Neutrophil (primary cell): ENCODE data around the gene POLR2J3.
"Not testable (repeated sequence)": the region's sequence is repeated elsewhere in the genome, so short reads cannot be mapped to it uniquely, and the experiment has no call there.

ENCODE experiments used
- H3K27ac ChIP-seq: fragments of 200-600 bp; sonication (generic); 2 replicates; pipeline ENCODE4 v1.5.1; 2016; ENCODE audit warnings: mild to moderate bottlenecking, moderate library complexity
- H3K27me3 ChIP-seq: fragments of 200-600 bp; sonication (generic); 2 replicates; pipeline ENCODE4 v1.6.0; 2016; ENCODE audit warnings: mild to moderate bottlenecking
- H3K36me3 ChIP-seq: fragments of 200-600 bp; sonication (generic); 2 replicates; pipeline ENCODE4 v1.5.1; 2017
- H3K4me1 ChIP-seq, 2 experiments: fragments of 200-600 bp in 1 of 2; sonication (generic) in 1 of 2; 1 replicate in 1 of 2; 2 replicates in 1 of 2; pipeline versions ENCODE4 v1.5.1 to v1.6.1; 2013 to 2016; ENCODE audit warnings: low read depth in 1 of 2, low read length in 1 of 2, mild to moderate bottlenecking in 1 of 2, moderate library complexity in 1 of 2; ENCODE audit not compliant: control insufficient read depth in 1 of 2, insufficient read depth in 1 of 2
- H3K4me3 ChIP-seq, 2 experiments: fragments of 200-600 bp in 1 of 2; sonication (generic) in 1 of 2; 1 replicate in 1 of 2; 2 replicates in 1 of 2; pipeline ENCODE4 v1.5.1; 2013 to 2016; ENCODE audit warnings: low read depth in 1 of 2, low read length in 1 of 2, mild to moderate bottlenecking in 1 of 2, moderate library complexity in 1 of 2
- H3K9me3 ChIP-seq: fragments of 200-600 bp; sonication (generic); 2 replicates; pipeline ENCODE4 v1.5.1; 2016
- TF ChIP-seq, protein P1 (sequence below): fragments of 200-600 bp; sonication (generic); IDR thresholded peaks from 2 replicates; pipeline ENCODE4 v1.5.1; 2016; ENCODE audit warnings: antibody characterized with exemption

The POLR2J3 gene

DNA sequence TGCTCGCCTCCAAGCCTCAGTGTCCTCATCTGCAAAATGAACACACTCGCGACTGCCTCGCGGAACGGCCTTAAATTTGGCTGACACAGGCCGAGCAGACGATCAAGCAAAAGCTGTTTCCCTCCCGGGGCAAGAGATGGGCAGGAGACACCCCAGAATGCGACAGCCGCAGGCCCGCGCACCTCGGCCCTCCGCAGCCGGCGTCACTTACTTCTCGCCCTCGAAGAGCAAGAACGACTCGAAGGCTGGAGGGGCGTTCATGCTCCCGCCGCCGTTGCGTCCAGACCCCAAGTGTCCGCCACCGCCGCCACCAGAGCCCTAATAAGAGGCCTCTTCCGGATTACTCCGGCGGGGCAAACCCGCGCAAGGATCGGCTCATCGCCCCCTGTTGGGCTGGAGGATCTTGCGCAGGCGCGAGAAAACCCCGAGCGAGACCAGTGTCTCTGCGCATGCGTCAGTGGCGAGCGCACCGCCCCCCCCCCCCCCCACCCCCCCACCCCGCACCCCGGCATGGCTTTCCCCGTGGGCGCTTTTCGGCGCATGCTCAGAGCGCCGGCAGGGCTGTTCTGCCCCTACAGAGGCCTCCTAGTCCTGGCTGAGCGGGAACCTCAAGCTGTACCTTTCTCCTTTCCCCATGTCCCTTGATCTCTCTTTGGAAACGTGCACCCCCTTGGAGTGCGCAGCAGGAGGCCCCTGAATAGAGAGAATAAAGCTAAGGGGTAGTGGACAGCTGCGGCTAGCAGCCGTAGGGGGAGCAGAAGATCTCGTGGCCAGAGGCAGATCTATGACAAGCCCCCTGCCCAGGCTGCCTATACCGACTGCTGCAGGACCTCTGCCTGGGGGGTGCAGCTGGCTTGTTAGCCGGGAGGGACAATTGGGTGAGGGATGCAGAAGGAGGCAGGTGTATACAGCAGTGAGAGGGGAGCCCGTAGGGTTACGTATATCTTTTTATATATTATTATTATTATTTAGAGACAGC lies at the start of gene POLR2J3:
Gene POLR2J3 (minus strand): TSS at position 323 of the 979 bp plus-strand sequence. CDS start 62 bp downstream, at position 261.
- Histone ChIP-seq H3K27ac (peak within 1 kb of the TSS; percentile 72), H3K4me3 (peak within 1 kb of the TSS; percentile 66 to 75)
- H3K4me1 ChIP-seq, H3K36me3 ChIP-seq, H3K27me3 ChIP-seq, H3K9me3 ChIP-seq: not testable (repeated sequence)
- TF ChIP-seq, protein P1, sequence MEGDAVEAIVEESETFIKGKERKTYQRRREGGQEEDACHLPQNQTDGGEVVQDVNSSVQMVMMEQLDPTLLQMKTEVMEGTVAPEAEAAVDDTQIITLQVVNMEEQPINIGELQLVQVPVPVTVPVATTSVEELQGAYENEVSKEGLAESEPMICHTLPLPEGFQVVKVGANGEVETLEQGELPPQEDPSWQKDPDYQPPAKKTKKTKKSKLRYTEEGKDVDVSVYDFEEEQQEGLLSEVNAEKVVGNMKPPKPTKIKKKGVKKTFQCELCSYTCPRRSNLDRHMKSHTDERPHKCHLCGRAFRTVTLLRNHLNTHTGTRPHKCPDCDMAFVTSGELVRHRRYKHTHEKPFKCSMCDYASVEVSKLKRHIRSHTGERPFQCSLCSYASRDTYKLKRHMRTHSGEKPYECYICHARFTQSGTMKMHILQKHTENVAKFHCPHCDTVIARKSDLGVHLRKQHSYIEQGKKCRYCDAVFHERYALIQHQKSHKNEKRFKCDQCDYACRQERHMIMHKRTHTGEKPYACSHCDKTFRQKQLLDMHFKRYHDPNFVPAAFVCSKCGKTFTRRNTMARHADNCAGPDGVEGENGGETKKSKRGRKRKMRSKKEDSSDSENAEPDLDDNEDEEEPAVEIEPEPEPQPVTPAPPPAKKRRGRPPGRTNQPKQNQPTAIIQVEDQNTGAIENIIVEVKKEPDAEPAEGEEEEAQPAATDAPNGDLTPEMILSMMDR: peak; percentile 58

DNA sequence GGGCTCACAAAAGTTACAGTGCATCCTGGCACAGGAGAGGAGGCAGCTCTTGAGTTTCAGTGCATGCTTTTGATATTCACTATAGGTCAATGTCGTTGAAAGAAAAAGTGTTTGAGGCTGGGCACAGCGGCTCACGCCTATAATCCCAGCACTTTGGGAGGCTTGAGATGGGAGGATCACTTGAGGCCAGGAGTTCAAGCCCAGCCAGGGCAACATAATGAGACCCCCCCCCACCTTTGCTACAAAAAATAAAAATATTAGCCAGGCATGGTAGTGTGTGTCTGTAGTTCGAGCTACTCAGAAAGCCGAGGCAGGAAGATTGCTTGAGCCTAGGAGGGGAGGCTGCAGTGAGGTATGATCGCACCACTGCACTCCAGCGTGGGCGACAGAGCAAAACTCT lies 45.7 kb upstream of the POLR2J3 start:
- not testable (repeated sequence) for H3K36me3 ChIP-seq, H3K27me3 ChIP-seq, H3K27ac ChIP-seq, H3K4me1 ChIP-seq, H3K9me3 ChIP-seq, H3K4me3 ChIP-seq

DNA sequence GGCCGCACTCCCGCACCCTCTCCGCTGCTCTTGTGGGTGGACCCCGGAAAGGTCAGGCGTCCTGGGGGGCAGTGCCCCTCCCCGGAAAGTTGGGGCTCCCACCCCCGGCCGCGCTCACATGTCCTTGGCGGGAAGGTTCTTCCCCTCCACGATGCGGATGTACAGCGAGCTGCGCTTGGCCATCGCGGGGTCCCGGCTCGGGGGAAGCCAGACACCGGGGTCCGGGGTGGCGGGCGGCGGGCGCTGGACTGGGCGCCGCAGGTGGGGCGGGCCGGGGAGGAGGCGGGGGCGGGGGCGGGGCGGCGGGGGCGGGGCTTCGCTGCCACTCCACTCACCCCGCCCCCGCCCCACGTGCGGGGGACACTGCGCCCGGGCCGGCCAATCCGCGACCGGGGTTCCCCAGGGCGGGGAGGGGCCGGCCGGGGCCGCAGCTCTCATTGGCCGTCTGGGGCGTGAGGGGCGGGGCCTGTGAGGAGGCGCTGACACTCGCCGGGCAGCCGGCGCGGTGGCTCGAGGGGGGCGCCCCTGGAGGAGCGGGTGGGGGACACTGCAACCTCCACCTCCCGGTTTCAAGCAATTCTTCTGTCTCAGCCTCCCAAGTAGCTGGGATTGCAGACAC lies 44.2 kb upstream of the POLR2J3 start, which contains the start of gene RASA4:
Gene RASA4 (minus strand): TSS at position 250 of the 619 bp plus-strand sequence. CDS start 67 bp downstream, at position 183.
- H3K4me3 ChIP-seq: not testable (repeated sequence)

DNA sequence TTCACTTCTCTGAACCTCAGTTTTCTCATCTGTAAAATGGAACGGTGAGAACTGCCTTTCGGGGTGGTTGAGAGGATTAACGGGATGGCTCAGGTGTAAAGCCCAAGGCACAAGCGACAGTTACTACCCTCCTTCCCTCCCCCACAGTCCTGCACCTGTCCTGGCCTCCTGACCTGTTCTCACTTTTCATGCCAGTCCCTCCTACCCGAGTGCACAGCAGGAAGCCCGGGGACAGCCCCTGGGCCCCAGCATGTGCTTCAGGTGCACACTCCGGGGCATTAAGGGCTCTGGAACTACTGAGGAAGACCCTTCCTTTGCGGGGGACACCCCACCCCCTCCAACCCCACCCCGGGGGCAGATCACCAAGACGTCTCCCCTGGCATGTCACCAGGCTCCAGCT lies 43.5 kb upstream of the POLR2J3 start:
- not testable (repeated sequence) for H3K36me3 ChIP-seq, H3K27me3 ChIP-seq, H3K9me3 ChIP-seq, H3K4me1 ChIP-seq, H3K4me3 ChIP-seq, H3K27ac ChIP-seq

More for the DNA sequence above, 44.2 kb upstream of the POLR2J3 start, which contains the start of gene RASA4:
- H3K27ac ChIP-seq, H3K27me3 ChIP-seq, H3K4me1 ChIP-seq, H3K36me3 ChIP-seq, H3K9me3 ChIP-seq: not testable (repeated sequence)

DNA sequence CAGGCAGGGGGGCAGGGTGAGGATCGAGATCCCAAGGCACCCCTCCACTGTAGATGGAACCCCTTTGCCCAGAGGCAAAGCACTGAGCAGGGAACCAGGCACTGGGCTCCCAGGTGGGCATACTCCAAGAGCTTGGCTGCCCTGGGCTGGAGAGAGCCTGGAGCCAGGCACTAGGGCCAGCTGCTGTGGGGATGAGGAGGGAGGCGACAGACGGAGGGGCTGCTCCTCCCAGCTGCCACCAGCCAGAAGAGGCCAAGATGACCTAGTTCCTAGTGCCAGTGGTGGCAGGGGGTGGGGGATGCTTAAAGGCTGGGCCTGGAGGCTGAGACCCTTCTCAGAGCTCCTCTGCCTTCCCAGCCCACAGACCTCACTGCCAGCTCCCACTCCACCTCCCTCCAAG lies 42.5 kb upstream of the POLR2J3 start:
- H3K27me3 ChIP-seq, H3K4me1 ChIP-seq, H3K4me3 ChIP-seq, H3K36me3 ChIP-seq, H3K9me3 ChIP-seq, H3K27ac ChIP-seq: not testable (repeated sequence)

DNA sequence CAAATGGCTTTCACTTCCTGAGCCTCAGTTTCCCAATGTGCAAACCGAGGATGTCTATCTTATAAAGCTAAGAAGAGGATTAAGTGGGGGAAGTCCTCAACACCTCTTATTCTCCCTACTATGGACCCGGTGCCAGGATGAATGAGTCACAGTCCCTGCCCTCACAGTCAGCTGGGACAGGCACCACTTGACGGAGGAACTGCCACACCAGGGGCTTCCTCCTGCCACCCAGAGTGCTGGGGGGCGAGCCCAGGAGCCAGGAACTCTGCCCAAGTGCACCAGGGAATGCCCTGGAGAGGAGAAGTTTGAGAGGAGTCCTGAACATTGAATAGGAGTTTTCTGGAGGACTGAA lies 41.9 kb upstream of the POLR2J3 start:
- H3K4me3 ChIP-seq: not testable (repeated sequence)

DNA sequence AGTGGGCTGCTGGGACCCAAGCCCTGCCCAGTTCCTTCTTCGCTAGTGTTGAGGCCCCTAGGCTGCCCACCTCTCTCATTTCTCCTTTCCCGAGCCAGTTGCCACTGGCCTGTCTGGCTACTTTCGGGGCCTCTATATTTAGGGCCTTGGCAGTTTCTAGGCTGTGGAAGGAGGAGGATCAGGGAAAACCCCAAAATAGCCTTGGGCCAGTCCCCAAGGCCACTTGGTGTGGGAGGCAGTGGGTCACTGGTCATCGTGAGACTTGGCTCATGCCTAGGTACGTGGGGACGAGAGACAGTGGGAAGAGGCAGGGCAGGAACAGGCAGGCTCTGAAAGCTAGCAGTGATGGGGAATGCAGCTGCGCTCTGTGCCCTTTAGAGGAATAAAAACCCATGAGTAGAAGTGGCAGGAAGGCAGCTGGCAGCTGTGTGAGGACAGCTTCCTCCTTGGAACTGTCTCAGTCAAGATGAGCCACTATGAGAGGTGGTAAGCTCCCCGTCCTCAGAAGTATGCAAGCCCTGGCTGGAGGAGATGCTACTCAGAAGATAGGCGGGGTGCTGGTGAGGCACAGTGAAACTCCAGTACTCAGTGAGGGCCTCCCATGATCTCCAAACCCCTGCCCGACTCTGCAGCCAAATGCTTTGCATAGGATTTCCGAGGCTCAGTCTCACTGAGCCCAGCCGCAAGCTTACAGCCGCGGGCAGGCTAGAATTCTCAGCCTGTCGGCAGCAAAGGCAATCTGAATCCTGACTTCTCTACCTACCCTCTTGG lies 41.4 kb upstream of the POLR2J3 start:
- H3K4me3 ChIP-seq, H3K27ac ChIP-seq, H3K9me3 ChIP-seq, H3K27me3 ChIP-seq, H3K36me3 ChIP-seq, H3K4me1 ChIP-seq: not testable (repeated sequence)

More for the DNA sequence above, 41.9 kb upstream of the POLR2J3 start:
- H3K9me3 ChIP-seq, H3K27me3 ChIP-seq, H3K4me1 ChIP-seq, H3K27ac ChIP-seq, H3K36me3 ChIP-seq: not testable (repeated sequence)

DNA sequence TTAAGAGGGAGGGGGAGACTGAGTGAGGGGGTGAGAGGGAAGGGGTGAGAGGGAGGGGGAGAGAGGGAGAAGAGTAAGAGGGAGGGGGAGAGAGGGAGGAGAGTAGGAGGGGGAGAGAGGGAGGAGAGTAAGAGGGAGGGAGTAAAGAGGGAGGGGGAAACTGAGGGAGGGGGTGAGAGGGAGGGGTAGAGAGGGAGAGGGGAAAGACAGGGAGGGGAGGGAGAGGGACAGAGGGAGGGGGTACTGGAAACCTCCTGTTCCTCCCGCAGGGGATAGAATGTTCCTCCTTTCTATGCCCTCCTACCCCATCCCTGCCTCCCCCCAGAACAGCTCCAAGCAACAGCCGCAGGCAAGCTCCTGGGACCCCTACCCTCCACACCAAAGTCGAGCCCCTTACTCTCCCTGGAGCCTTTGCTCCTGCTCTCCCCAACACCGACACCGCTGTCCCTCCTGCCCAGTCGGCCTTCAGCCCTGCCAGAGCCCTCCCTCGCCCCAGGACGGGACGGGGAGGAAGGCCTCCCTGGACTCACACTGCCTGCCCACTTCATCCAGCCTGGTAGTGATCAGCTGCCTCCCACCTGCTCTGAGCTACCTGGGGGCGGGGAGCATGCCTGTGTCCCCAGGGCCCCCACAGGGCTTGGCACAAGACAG lies 39.4 kb upstream of the POLR2J3 start:
- not testable (repeated sequence) for H3K9me3 ChIP-seq, H3K4me1 ChIP-seq, H3K27me3 ChIP-seq, H3K27ac ChIP-seq, H3K36me3 ChIP-seq, H3K4me3 ChIP-seq

DNA sequence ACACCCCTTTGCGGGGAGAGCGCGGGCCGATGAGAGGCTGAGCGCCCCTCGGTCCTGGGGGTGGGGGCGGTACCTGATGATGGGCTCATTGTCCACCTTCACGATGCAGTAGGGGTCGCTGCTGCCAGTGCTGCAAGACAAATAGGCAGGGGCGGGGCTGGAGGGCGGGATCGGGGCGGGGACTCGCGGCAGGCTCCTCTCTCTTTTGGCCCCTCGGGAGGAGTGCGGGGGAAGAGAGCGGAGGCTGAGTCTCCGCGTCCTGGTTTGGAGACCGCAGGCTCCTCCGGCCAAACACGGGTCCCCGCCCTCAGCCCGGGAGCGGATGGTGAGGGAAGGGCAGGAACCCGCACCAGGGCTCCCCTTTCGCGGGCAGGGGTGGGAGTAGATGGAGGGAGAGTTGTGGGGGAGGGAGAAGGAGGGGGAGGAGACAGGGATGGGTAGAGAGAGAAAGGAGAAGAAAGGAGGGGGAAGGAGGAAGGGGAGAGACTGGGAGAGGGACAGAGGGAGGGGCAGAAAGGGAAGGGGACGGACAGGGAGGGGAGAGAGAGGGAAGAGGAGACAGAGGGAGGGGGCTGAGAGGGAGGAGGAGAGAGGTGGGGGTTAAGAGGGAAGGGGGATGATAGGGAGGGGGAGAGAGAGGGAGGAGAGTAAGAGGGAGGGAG lies 38.8 kb upstream of the POLR2J3 start:
- H3K27me3 ChIP-seq, H3K27ac ChIP-seq, H3K9me3 ChIP-seq, H3K36me3 ChIP-seq, H3K4me3 ChIP-seq, H3K4me1 ChIP-seq: not testable (repeated sequence)

DNA sequence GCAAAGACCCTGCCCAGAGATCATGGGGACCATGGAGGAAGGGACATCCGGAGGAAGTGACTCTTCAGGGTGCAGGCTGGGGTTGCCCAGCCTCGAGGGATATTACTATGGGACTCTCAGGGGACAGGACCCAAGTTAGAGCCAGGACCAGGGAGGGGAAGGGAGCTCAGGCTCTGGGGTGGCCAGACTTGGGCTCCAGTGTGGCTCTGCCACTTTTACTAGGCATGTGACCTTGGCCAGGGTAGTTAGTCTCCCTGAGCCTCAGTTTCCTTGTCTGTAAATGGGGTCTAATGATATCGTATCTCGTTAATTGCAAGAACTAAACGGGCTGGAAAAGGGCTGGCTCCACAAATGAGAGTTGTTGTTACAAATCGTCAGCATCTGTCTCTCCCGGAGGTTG lies 38.1 kb upstream of the POLR2J3 start:
- not testable (repeated sequence) for H3K27me3 ChIP-seq, H3K9me3 ChIP-seq

DNA sequence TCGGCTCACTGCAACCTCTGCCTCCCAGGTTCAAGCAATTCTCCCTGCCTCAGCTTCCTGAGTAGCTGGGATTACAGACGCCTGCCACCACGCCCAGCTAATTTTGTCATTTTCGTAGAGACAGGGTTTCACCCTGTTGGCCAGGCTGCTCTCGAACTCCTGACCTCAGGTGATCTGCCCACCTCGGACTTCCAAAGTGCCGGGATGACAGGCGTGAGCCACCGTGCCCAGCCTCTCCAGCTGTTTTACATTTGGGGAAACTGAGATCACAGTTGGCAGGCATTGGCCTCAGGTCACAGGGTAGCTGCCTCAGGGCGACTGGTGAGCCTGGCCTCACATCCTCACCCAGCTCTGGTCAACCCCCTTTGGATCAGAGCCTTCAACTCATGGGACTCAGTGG lies 37.4 kb upstream of the POLR2J3 start:
- not testable (repeated sequence) for H3K4me1 ChIP-seq, H3K36me3 ChIP-seq, H3K4me3 ChIP-seq, H3K9me3 ChIP-seq, H3K27me3 ChIP-seq, H3K27ac ChIP-seq

More for the DNA sequence above, 38.1 kb upstream of the POLR2J3 start:
- H3K36me3 ChIP-seq, H3K27ac ChIP-seq, H3K4me3 ChIP-seq, H3K4me1 ChIP-seq: not testable (repeated sequence)
